ENCODE measurements around the gene SMIM22. TPM values are rescaled to one million over a fixed set of nuclear protein-coding genes. Genes with fewer than 3 reads are reported as not detected.

SMIM22 gene
- polyA plus RNA-seq, 2 of the 4 experiments (the other 2 are of a cell fraction): not detected

DNA sequence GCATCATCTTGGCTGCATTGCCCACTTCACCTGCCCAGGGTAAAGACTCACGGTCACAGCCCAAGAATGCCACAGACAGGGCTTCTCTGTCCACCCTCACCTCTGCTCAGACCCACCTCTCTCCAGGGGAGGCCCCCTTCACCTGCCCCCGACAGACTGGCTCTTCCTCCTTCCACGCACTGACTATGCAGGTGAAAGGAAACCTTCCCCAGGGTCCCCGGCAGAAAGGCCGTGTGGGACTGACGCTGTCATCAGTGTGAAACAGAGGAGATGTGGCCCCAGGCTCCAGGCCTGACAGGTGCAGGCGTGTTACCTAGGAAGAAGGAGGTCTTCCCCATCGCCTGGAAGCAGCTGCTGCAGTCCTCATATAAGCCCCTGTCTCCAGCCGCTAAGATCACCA, 16.6 kb downstream of the SMIM22 start:
- 89% methylated on average over 9 of the region's 9 CpGs for WGBS (ENCODE audit: missing lambda C conversion rate)
- TF ChIP-seq ZNF302 (CRISPR knock-in tag; IDR thresholded peaks at IDR 0.05): no peak
- TF ChIP-seq, protein P1, sequence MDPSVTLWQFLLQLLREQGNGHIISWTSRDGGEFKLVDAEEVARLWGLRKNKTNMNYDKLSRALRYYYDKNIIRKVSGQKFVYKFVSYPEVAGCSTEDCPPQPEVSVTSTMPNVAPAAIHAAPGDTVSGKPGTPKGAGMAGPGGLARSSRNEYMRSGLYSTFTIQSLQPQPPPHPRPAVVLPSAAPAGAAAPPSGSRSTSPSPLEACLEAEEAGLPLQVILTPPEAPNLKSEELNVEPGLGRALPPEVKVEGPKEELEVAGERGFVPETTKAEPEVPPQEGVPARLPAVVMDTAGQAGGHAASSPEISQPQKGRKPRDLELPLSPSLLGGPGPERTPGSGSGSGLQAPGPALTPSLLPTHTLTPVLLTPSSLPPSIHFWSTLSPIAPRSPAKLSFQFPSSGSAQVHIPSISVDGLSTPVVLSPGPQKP (IDR thresholded peaks at IDR 0.05; ENCODE audit: low read depth, low read length): no peak
- Histone ChIP-seq H3K9me3 (no peaks in the 10 kb centered on the region), H3K27ac (no peak overlapping the region), H3K4me3 (no peak overlapping the region), H3K4me1 (no peaks in the 10 kb centered on the region), H3K4me2 (no peak overlapping the region)
- POLR2A ChIA-PET: no interaction called here
- ATAC-seq (peak; percentile 37 to 39; a peak in 4 of 6 replicates), FAIRE-seq (no peak), DNase-seq (ENCODE audit: low read depth in 1 of 2, low spot score in 1 of 2) (no peak)
- CTCF ChIA-PET: interaction anchor here (1.0 to 1.2 kb wide), 3 partner anchors 9 to 327 kb away, joined by 3 to 5 read pairs (median 3); partner anchors contain the start of gene ROGDI

DNA sequence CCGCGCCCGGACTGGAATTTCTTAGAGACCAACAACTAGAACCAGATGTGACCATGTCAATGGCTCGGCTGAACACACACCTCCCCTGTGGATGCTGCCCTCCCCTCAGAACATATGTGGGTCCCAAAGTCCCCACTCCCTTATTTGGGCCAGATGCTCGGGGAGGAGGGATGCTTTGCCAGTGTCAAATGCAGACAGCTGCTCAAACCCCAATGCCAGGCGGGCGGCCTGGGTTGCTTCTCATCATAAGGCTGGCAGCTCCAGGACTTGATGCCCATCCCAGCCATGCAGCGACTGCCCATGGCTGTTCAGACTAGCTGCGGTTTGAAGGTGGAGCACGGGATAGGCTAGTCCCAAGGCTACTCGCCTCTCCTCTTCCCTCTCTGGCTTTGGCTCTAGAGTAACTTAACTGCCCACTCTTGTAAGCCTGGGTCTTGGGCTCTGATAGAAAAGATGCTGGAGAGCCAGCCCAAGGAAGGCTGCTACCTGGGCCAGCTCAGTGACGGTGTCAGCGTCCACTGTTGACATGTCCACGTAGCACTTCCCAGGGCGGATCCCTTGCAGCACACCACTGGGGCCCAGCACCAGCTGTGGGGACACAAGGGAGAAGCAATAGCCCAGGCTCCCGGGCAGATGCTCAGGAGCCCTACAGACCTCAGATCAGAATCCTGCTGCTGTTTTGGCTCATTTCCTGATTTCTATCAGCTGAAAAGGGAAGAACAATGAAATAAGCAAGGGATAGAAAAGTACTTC, 18.3 kb downstream of the SMIM22 start:
- WGBS (ENCODE audit: missing lambda C conversion rate): 98% methylated on average over 15 of the region's 16 CpGs
- TF ChIP-seq, protein P2, sequence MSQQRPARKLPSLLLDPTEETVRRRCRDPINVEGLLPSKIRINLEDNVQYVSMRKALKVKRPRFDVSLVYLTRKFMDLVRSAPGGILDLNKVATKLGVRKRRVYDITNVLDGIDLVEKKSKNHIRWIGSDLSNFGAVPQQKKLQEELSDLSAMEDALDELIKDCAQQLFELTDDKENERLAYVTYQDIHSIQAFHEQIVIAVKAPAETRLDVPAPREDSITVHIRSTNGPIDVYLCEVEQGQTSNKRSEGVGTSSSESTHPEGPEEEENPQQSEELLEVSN (IDR thresholded peaks at IDR 0.05; ENCODE audit: borderline replicate concordance, low read depth): no peak
- TF ChIP-seq HOXA7 (CRISPR knock-in tag; IDR thresholded peaks at IDR 0.05) (no peak), HOXB13 (CRISPR knock-in tag; IDR thresholded peaks at IDR 0.05; ENCODE audit: low read depth) (no peak), ZFP36 (IDR thresholded peaks at IDR 0.05; ENCODE audit: borderline replicate concordance, partially characterized antibody) (no peak), EHF (CRISPR knock-in tag; IDR thresholded peaks at IDR 0.05) (no peak), NFE2L2 (conservative IDR thresholded peaks at IDR 0.05; ENCODE audit: low read length) (no peak), KDM1A (IDR thresholded peaks at IDR 0.05; ENCODE audit: low read depth) (no peak), POLR2AphosphoS2 (conservative IDR thresholded peaks at IDR 0.05; ENCODE audit: low read length) (no peak), RAD21 (conservative IDR thresholded peaks at IDR 0.05 in 1 of 2, IDR thresholded peaks at IDR 0.05 in 1 of 2) (no peak), NR3C1 (IDR thresholded peaks at IDR 0.05) (no peak), ZC3H11A (IDR thresholded peaks at IDR 0.05) (no peak), RFX5 (IDR thresholded peaks at IDR 0.05) (no peak), KDM5A (IDR thresholded peaks at IDR 0.05) (no peak)
- TF ChIP-seq, protein P3, sequence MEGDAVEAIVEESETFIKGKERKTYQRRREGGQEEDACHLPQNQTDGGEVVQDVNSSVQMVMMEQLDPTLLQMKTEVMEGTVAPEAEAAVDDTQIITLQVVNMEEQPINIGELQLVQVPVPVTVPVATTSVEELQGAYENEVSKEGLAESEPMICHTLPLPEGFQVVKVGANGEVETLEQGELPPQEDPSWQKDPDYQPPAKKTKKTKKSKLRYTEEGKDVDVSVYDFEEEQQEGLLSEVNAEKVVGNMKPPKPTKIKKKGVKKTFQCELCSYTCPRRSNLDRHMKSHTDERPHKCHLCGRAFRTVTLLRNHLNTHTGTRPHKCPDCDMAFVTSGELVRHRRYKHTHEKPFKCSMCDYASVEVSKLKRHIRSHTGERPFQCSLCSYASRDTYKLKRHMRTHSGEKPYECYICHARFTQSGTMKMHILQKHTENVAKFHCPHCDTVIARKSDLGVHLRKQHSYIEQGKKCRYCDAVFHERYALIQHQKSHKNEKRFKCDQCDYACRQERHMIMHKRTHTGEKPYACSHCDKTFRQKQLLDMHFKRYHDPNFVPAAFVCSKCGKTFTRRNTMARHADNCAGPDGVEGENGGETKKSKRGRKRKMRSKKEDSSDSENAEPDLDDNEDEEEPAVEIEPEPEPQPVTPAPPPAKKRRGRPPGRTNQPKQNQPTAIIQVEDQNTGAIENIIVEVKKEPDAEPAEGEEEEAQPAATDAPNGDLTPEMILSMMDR (IDR thresholded peaks at IDR 0.05): no peak
- TF ChIP-seq, protein P4, sequence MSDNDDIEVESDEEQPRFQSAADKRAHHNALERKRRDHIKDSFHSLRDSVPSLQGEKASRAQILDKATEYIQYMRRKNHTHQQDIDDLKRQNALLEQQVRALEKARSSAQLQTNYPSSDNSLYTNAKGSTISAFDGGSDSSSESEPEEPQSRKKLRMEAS (IDR thresholded peaks at IDR 0.05): no peak
- H3K4me2 ChIP-seq: no peak overlapping the region
- ChIA-PET CTCF (interaction anchor here (0.6 to 2.2 kb wide), 2 partner anchors 11 to 78 kb away, joined by 3 to 8 read pairs; partner anchors contain the start of gene ROGDI), POLR2A (no interaction called here)
- H3K9me3 ChIP-seq: no peaks in the 10 kb centered on the region
- FAIRE-seq (no peak), ATAC-seq (no peak), DNase-seq (ENCODE audit: low read depth in 1 of 2, low spot score in 1 of 2) (no peak)
- H3K4me3 ChIP-seq: no peak overlapping the region
- H3K4me1 ChIP-seq: no peaks in the 10 kb centered on the region
- no peak overlapping the region for H3K27ac ChIP-seq

DNA sequence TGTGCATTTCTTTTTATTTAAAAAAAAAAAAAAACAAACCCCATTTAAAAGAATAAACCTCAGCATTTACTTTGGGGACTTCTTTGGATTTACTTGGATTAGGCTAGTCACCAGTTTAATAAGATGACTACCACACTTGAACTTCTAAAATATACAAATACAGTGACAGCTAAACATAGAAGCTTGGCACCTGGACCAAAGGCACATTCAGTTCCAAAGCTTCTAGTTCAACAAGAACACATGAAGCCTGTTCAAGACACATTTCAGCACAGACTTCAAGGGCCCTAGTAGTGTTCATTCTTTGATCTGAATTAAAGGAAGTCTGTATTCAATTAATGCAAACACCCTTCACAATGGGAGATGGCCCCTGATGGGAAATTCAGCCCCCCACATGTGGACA, 18.9 kb downstream of the SMIM22 start:
- no peak overlapping the region for H3K4me3 ChIP-seq
- H3K4me2 ChIP-seq: no peak overlapping the region
- H3K27ac ChIP-seq: no peak overlapping the region
- H3K4me1 ChIP-seq: no peaks in the 10 kb centered on the region
- DNase-seq (ENCODE audit: low read depth in 1 of 2, low spot score in 1 of 2): no peak
- no peak for ATAC-seq
- no peak for TF ChIP-seq MAFK (IDR thresholded peaks at IDR 0.05; ENCODE audit: partially characterized antibody)
- TF ChIP-seq, protein P2 (IDR thresholded peaks at IDR 0.05; ENCODE audit: borderline replicate concordance, low read depth): no peak
- TF ChIP-seq, protein P5, sequence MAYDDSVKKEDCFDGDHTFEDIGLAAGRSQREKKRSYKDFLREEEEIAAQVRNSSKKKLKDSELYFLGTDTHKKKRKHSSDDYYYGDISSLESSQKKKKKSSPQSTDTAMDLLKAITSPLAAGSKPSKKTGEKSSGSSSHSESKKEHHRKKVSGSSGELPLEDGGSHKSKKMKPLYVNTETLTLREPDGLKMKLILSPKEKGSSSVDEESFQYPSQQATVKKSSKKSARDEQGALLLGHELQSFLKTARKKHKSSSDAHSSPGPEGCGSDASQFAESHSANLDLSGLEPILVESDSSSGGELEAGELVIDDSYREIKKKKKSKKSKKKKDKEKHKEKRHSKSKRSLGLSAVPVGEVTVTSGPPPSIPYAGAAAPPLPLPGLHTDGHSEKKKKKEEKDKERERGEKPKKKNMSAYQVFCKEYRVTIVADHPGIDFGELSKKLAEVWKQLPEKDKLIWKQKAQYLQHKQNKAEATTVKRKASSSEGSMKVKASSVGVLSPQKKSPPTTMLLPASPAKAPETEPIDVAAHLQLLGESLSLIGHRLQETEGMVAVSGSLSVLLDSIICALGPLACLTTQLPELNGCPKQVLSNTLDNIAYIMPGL (CRISPR knock-in tag; IDR thresholded peaks at IDR 0.05; ENCODE audit: borderline replicate concordance): no peak
- TF ChIP-seq BHLHE40 (IDR thresholded peaks at IDR 0.05; ENCODE audit: low read depth, low read length): no peak
- TF ChIP-seq SREBF2 (IDR thresholded peaks at IDR 0.05): no peak
- TF ChIP-seq MYC (IDR thresholded peaks at IDR 0.05; ENCODE audit: borderline replicate concordance, low read length): no peak
- TF ChIP-seq HOXB5 (CRISPR knock-in tag; IDR thresholded peaks at IDR 0.05): no peak
- TF ChIP-seq, protein P6, sequence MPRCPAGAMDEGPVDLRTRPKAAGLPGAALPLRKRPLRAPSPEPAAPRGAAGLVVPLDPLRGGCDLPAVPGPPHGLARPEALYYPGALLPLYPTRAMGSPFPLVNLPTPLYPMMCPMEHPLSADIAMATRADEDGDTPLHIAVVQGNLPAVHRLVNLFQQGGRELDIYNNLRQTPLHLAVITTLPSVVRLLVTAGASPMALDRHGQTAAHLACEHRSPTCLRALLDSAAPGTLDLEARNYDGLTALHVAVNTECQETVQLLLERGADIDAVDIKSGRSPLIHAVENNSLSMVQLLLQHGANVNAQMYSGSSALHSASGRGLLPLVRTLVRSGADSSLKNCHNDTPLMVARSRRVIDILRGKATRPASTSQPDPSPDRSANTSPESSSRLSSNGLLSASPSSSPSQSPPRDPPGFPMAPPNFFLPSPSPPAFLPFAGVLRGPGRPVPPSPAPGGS (IDR thresholded peaks at IDR 0.05): no peak
- TF ChIP-seq HOXA7 (CRISPR knock-in tag; IDR thresholded peaks at IDR 0.05): no peak
- no peak for TF ChIP-seq ESRRA (IDR thresholded peaks at IDR 0.05; ENCODE audit: borderline replicate concordance, low read length)
- no peak for TF ChIP-seq CBX2 (IDR thresholded peaks at IDR 0.05; ENCODE audit: borderline replicate concordance, low read depth)
- no peak for TF ChIP-seq ZNF302 (CRISPR knock-in tag; IDR thresholded peaks at IDR 0.05)
- H3K9me3 ChIP-seq: no peaks in the 10 kb centered on the region
- FAIRE-seq: no peak
- POLR2A ChIA-PET: no interaction called here
- CTCF ChIA-PET: interaction anchor here (2.2 kb wide), 1 partner anchor 12 kb away, joined by 8 read pairs; the partner anchor contains the start of gene ROGDI
